Transverse colon (tissue), 4 donors: Measurements from ENCODE around the gene SYT12.

Source experiments
- EP300 ChIP-seq: sonication (generic); formaldehyde crosslinking; IDR thresholded peaks from one replicate; pipeline ENCODE4 v1.6.1; 2017; ENCODE audit warnings: antibody characterized with exemption, low read depth
- POLR2A ChIP-seq: fragments of 450-650 bp; IDR thresholded peaks from one replicate; pipeline ENCODE4 v1.6.1; 2016; ENCODE audit warnings: antibody characterized with exemption, mild to moderate bottlenecking, moderate library complexity
- POLR2AphosphoS5 ChIP-seq, 3 donors: sonication (generic); formaldehyde crosslinking; IDR thresholded peaks; one replicate each; pipeline ENCODE4 v1.6.1; 2016; ENCODE audit warnings: antibody characterized with exemption in 3 of 3
- TF ChIP-seq, protein P1 (sequence below), 5 experiments: fragments of 200-600 bp in 3 of 5; fragments of 450-650 bp in 2 of 5; sonication (generic) in 3 of 5; IDR thresholded peaks; 1 replicate in 2 of 5; 2 replicates in 3 of 5; pipeline ENCODE4 v1.5.1; 2016 to 2017; ENCODE audit warnings: antibody characterized with exemption in 5 of 5, inconsistent platforms in 3 of 5, mild to moderate bottlenecking in 2 of 5, moderate library complexity in 1 of 5

DNA sequence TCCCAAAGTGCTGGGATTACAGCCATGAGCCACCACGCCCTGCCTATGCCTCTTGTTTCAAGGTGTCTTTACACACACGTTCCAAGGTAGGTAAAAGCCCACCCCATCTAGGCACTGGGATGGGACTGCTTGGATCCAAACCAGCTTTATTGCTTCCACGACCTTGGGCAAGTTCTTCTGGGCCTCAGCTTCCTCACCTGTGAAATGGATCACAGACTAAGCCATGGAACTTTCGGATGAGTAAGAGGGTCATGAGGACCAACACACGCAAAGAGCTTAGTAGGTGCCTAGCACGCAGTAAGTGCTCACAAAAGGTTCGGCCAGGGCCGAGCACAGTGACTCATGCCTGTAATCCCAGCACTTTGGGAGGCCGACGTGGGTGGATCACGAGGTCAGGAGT, 49.4 kb downstream of the SYT12 start:
- TF ChIP-seq, protein P1, sequence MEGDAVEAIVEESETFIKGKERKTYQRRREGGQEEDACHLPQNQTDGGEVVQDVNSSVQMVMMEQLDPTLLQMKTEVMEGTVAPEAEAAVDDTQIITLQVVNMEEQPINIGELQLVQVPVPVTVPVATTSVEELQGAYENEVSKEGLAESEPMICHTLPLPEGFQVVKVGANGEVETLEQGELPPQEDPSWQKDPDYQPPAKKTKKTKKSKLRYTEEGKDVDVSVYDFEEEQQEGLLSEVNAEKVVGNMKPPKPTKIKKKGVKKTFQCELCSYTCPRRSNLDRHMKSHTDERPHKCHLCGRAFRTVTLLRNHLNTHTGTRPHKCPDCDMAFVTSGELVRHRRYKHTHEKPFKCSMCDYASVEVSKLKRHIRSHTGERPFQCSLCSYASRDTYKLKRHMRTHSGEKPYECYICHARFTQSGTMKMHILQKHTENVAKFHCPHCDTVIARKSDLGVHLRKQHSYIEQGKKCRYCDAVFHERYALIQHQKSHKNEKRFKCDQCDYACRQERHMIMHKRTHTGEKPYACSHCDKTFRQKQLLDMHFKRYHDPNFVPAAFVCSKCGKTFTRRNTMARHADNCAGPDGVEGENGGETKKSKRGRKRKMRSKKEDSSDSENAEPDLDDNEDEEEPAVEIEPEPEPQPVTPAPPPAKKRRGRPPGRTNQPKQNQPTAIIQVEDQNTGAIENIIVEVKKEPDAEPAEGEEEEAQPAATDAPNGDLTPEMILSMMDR (IDR thresholded peaks at IDR 0.05) = no peak
- TF ChIP-seq POLR2AphosphoS5 (IDR thresholded peaks at IDR 0.05) = no peak
- TF ChIP-seq POLR2A = no peak
- TF ChIP-seq EP300 = no peak
